Suprapubic skin (tissue), 4 donors: ENCODE results near the gene B4GAT1. TPM values are rescaled to one million over a fixed set of nuclear protein-coding genes. Genes with fewer than 3 reads are reported as not detected.

Source experiments
- DNase-seq, 2 donors: peaks; one replicate each; pipeline ENCODE4 v3.0.0-alpha.2; 2019; ENCODE audit warnings: low spot score in 2 of 2
- H3K27ac ChIP-seq: fragments of 200-600 bp; sonication (generic); one replicate; pipeline ENCODE4 v1.5.1; 2019
- H3K27me3 ChIP-seq: fragments of 200-600 bp; sonication (generic); one replicate; pipeline ENCODE4 v1.5.1; 2019
- H3K36me3 ChIP-seq: fragments of 200-600 bp; sonication (generic); one replicate; pipeline ENCODE4 v1.5.1; 2019
- H3K4me1 ChIP-seq: fragments of 200-600 bp; sonication (generic); one replicate; pipeline ENCODE4 v1.5.1; 2019
- H3K4me3 ChIP-seq: fragments of 200-600 bp; sonication (generic); one replicate; pipeline ENCODE4 v1.5.1; 2019; ENCODE audit warnings: mild to moderate bottlenecking
- H3K9me3 ChIP-seq: fragments of 200-600 bp; sonication (generic); one replicate; pipeline ENCODE4 v1.5.1; 2019
- CTCF ChIP-seq, 2 donors: fragments of 200-600 bp in 1 of 2; fragments of 450-650 bp in 1 of 2; sonication (generic) in 1 of 2; IDR thresholded peaks; one replicate each; pipeline ENCODE4 v1.5.1; 2016 to 2019; ENCODE audit warnings: antibody characterized with exemption in 2 of 2, mild to moderate bottlenecking in 1 of 2, moderate library complexity in 1 of 2
- EP300 ChIP-seq: sonication (generic); formaldehyde crosslinking; IDR thresholded peaks from one replicate; pipeline ENCODE4 v1.6.1; 2017; ENCODE audit warnings: antibody characterized with exemption
- POLR2A ChIP-seq, 2 donors: fragments of 450-650 bp; IDR thresholded peaks; one replicate each; pipeline ENCODE4 v1.6.1; 2017; ENCODE audit warnings: antibody characterized with exemption in 2 of 2, mild to moderate bottlenecking in 2 of 2, moderate library complexity in 2 of 2
- POLR2AphosphoS5 ChIP-seq, 3 donors: sonication (generic); formaldehyde crosslinking; IDR thresholded peaks; one replicate each; pipeline ENCODE4 v1.6.1; 2017; ENCODE audit warnings: antibody characterized with exemption in 3 of 3
- WGBS: methylation state at CpG from one replicate; pipeline ENCODE4 v1.1.5; 2018; 5-methylcytosine and 5-hydroxymethylcytosine counted together
- total RNA-seq, 4 donors: library from RNA; depleted of rRNA; stranded (reverse); fragments of >200 nt; gene quantifications; one replicate each; pipeline ENCODE4 v1.1.0, GENCODE V29; 2016

The B4GAT1 gene
- total RNA-seq, 4 donors from 2014 or later: 14.4 to 31.9 (median 20.6) TPM

GRCh38 chr11:66349084-66349386 lies 1.6 kb upstream of the B4GAT1 start:
- DNase-seq: no peak
- no peak overlapping the region for H3K27ac ChIP-seq
- 55% methylated on average over 2 of the region's 2 CpGs for WGBS
- H3K4me1 ChIP-seq: peaks cover 33% of the 10 kb centered on the region
- TF ChIP-seq EP300: no peak
- TF ChIP-seq POLR2A (IDR thresholded peaks at IDR 0.05): no peak
- no peak for TF ChIP-seq POLR2AphosphoS5 (IDR thresholded peaks at IDR 0.05)
- TF ChIP-seq CTCF (IDR thresholded peaks at IDR 0.05): no peak
- no peaks in the 10 kb centered on the region for H3K9me3 ChIP-seq
- no peaks in the 10 kb centered on the region for H3K27me3 ChIP-seq
- H3K4me3 ChIP-seq: no peak overlapping the region
- H3K36me3 ChIP-seq: peaks cover 4% of the 10 kb centered on the region

GRCh38 chr11:66346476-66347424 lies 679 bp downstream of the B4GAT1 start:
- Histone ChIP-seq H3K4me3 (peak overlapping the region; percentile 77), H3K27ac (peak overlapping the region; percentile 85), H3K4me1 (peaks cover 44% of the 10 kb centered on the region), H3K27me3 (no peaks in the 10 kb centered on the region), H3K36me3 (peaks cover 3% of the 10 kb centered on the region), H3K9me3 (no peaks in the 10 kb centered on the region)
- DNase-seq: no peak
- TF ChIP-seq EP300 (no peak), POLR2A (IDR thresholded peaks at IDR 0.05) (no peak), CTCF (IDR thresholded peaks at IDR 0.05) (no peak), POLR2AphosphoS5 (IDR thresholded peaks at IDR 0.05) (no peak)
- 51% methylated on average over 12 of the region's 68 CpGs for WGBS

- Histone ChIP-seq H3K36me3 (peaks cover 18% of the 10 kb centered on the region), H3K9me3 (no peaks in the 10 kb centered on the region), H3K4me1 (peaks cover 44% of the 10 kb centered on the region), H3K4me3 (peak overlapping the region; percentile 77), H3K27ac (peak overlapping the region; percentile 84), H3K27me3 (no peaks in the 10 kb centered on the region)
- no peak for DNase-seq
- no peak for TF ChIP-seq POLR2AphosphoS5 (IDR thresholded peaks at IDR 0.05)
- 1% methylated on average over 4 of the region's 7 CpGs for WGBS
Observed at GRCh38 chr11:66345316-66345649, 2.1 kb downstream of the B4GAT1 start.

DNA sequence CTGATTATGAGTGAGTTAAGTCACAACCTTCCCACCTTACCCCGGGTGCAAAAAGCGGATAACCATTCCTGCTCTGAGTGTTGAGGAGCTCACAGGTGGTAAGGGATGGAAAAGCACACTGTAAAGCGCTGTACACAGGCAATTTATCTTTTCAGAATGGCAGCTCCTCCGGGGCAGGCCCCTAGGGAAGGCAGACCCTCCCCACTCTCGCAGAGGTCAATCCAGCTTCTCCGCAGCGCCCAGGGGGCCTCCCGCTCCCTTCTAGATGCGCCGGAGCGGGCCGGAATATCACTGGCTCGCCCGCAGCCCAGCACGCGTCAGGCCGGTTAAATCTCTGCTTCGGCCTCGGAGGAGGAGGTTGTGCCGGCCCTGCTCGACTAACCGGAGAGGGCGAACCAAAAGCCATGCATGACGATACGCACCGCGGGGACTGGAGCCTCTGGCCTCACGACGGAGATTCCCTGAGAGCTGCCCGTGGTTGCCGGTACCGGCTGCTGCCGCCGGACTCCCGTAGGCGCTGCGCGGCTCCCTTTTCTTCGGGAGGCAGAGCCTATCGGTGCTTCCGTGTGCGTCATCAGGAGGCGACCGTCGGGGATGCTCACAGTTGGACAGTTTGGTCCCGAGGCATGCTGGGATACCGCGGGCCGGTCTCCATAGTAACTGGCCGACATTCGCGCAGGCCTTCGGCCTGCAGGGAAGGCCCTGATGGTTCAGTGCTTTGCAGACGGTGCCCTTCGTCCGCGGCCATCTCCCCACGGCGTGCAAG lies 2.7 kb downstream of the B4GAT1 start, which contains the start of gene BRMS1:
Gene BRMS1, minus strand, starts transcription at position 555 of the 766 bp plus-strand sequence. CDS start 2,870 bp downstream, outside the sequence.
- peak within 1 kb of the TSS; percentile 84 for H3K27ac ChIP-seq
- peak; percentile 98 to 99 for DNase-seq
- H3K36me3 ChIP-seq: peaks cover 24% of the 10 kb centered on the region
- no peaks in the 10 kb centered on the region for H3K27me3 ChIP-seq
- peaks cover 44% of the 10 kb centered on the region for H3K4me1 ChIP-seq
- TF ChIP-seq POLR2AphosphoS5 (IDR thresholded peaks at IDR 0.05) (peak; percentile 34 to 95 (median 73)), POLR2A (IDR thresholded peaks at IDR 0.05) (peak; percentile 39 to 73), CTCF (IDR thresholded peaks at IDR 0.05) (no peak), EP300 (no peak)
- H3K4me3 ChIP-seq: peak within 1 kb of the TSS; percentile 77
- no peaks in the 10 kb centered on the region for H3K9me3 ChIP-seq
- WGBS: 0% methylated on average over 14 of the region's 59 CpGs

- no peak for DNase-seq
- Histone ChIP-seq H3K36me3 (peaks cover 31% of the 10 kb centered on the region), H3K4me3 (no peak overlapping the region), H3K27ac (no peak overlapping the region), H3K9me3 (no peaks in the 10 kb centered on the region), H3K4me1 (peaks cover 57% of the 10 kb centered on the region), H3K27me3 (no peaks in the 10 kb centered on the region)
- TF ChIP-seq POLR2A (IDR thresholded peaks at IDR 0.05) (no peak), EP300 (no peak)
- WGBS: 85% methylated on average over 8 of the region's 8 CpGs
Observed at GRCh38 chr11:66343176-66343575, 4.3 kb downstream of the B4GAT1 start.

GRCh38 chr11:66341502-66342126 lies 5.8 kb downstream of the B4GAT1 start:
- DNase-seq: no peak
- no peak overlapping the region for H3K4me3 ChIP-seq
- H3K36me3 ChIP-seq: peaks cover 41% of the 10 kb centered on the region
- WGBS: 96% methylated on average over 21 of the region's 21 CpGs
- H3K27ac ChIP-seq: no peak overlapping the region
- no peaks in the 10 kb centered on the region for H3K9me3 ChIP-seq
- no peak for TF ChIP-seq POLR2AphosphoS5 (IDR thresholded peaks at IDR 0.05)
- no peak for TF ChIP-seq CTCF (IDR thresholded peaks at IDR 0.05)
- no peak for TF ChIP-seq POLR2A (IDR thresholded peaks at IDR 0.05)
- TF ChIP-seq EP300: no peak
- peaks cover 64% of the 10 kb centered on the region for H3K4me1 ChIP-seq
- no peaks in the 10 kb centered on the region for H3K27me3 ChIP-seq
